SU-DHL-6 (cell line): ENCODE results near the gene YIPF1.

ENCODE experiments used
- EZH2phosphoT487 ChIP-seq: fragments of 200-600 bp; sonication (generic), shearing (Covaris generic); conservative IDR thresholded peaks from 2 replicates; pipeline ENCODE4 v1.6.1; 2018; ENCODE audit warnings: mild to moderate bottlenecking, antibody characterized with exemption, low read length, moderate library complexity, mixed read lengths
- TF ChIP-seq, protein P1 (sequence below): fragments of 200-600 bp; sonication (generic); IDR thresholded peaks from one replicate; pipeline ENCODE4 v1.5.1; 2017; ENCODE audit warnings: antibody characterized with exemption, mild to moderate bottlenecking, low read length, moderate library complexity; ENCODE audit not compliant: insufficient read depth, poor library complexity, severe bottlenecking

DNA sequence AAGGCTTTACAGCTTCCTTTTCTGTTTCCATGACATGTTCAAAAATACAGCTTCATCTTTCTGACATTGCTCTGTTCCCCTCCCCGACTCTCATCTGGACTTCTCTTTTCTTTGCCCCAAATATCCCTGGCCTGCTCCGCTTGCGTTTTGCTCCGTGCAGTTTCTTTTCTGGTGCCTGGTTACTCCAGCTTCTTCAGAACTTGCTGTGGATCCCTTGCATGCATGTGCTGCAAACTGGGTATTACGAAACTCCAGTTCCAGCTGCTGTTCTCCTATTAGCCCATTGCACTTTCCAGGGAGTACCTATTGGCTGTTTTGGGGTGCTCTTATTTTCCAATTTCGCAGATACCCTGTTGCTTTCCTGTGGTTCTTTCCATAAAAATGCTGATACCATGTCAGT is 41.6 kb downstream of the YIPF1 start:
- TF ChIP-seq, protein P1, sequence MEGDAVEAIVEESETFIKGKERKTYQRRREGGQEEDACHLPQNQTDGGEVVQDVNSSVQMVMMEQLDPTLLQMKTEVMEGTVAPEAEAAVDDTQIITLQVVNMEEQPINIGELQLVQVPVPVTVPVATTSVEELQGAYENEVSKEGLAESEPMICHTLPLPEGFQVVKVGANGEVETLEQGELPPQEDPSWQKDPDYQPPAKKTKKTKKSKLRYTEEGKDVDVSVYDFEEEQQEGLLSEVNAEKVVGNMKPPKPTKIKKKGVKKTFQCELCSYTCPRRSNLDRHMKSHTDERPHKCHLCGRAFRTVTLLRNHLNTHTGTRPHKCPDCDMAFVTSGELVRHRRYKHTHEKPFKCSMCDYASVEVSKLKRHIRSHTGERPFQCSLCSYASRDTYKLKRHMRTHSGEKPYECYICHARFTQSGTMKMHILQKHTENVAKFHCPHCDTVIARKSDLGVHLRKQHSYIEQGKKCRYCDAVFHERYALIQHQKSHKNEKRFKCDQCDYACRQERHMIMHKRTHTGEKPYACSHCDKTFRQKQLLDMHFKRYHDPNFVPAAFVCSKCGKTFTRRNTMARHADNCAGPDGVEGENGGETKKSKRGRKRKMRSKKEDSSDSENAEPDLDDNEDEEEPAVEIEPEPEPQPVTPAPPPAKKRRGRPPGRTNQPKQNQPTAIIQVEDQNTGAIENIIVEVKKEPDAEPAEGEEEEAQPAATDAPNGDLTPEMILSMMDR: no peak
- TF ChIP-seq EZH2phosphoT487: no peak
